HG03060 (cell line): Measurements from ENCODE around the gene GFRA1.

Experiments
- ATAC-seq: cut with Tn5 transposase; IDR thresholded peaks from one replicate; pipeline ENCODE4 v1.9.1; 2021; ENCODE audit warnings: low read depth, moderate number of reproducible peaks; ENCODE audit not compliant: unreplicated experiment

GFRA1 gene

GRCh38 chr10:116271593-116272439 lies 1.2 kb downstream of the GFRA1 start:
- no peak for ATAC-seq

GRCh38 chr10:116270771-116271592 lies 2.0 kb downstream of the GFRA1 start:
- ATAC-seq, result no peak

- no peak for ATAC-seq
Measured at GRCh38 chr10:116270126-116270770, 2.8 kb downstream of the GFRA1 start.

- ATAC-seq, result no peak
Measured at GRCh38 chr10:116269619-116270018, 3.4 kb downstream of the GFRA1 start.

GRCh38 chr10:116268976-116269375 lies 4.0 kb downstream of the GFRA1 start:
- no peak for ATAC-seq

GRCh38 chr10:116265686-116266085 lies 7.3 kb downstream of the GFRA1 start:
- no peak for ATAC-seq

- no peak for ATAC-seq
Measured at GRCh38 chr10:116263870-116264655, 8.9 kb downstream of the GFRA1 start.

GRCh38 chr10:116262678-116263077 lies 10.3 kb downstream of the GFRA1 start:
- ATAC-seq, result no peak

GRCh38 chr10:116260599-116260998 lies 12.4 kb downstream of the GFRA1 start:
- no peak for ATAC-seq

GRCh38 chr10:116259638-116260037 lies 13.4 kb downstream of the GFRA1 start:
- ATAC-seq, result no peak

GRCh38 chr10:116257785-116258184 lies 15.2 kb downstream of the GFRA1 start:
- no peak for ATAC-seq

GRCh38 chr10:116256752-116257259 lies 16.2 kb downstream of the GFRA1 start:
- no peak for ATAC-seq

- ATAC-seq, result no peak
Measured at GRCh38 chr10:116255886-116256751, 16.9 kb downstream of the GFRA1 start.

GRCh38 chr10:116254422-116255155 lies 18.4 kb downstream of the GFRA1 start:
- ATAC-seq, result no peak

GRCh38 chr10:116253716-116254115 lies 19.3 kb downstream of the GFRA1 start:
- ATAC-seq, result no peak

GRCh38 chr10:116251602-116252395 lies 21.2 kb downstream of the GFRA1 start:
- no peak for ATAC-seq

- no peak for ATAC-seq
Measured at GRCh38 chr10:116247691-116248090, 25.3 kb downstream of the GFRA1 start.

GRCh38 chr10:116246263-116246662 lies 26.7 kb downstream of the GFRA1 start:
- no peak for ATAC-seq
